ENCODE data around the gene SRSF2. TPM values are rescaled to one million over a fixed set of nuclear protein-coding genes. Genes with fewer than 3 reads are reported as not detected.
A peak's percentile ranks its signal among the peaks of the same experiment; 100 is the strongest.

SRSF2 gene
- total and polyA plus RNA-seq, 9 of the 15 experiments (the other 6 are each of a cell fraction or from before 2014, with no cell fraction given), result 161 to 583 (median 393) TPM

DNA sequence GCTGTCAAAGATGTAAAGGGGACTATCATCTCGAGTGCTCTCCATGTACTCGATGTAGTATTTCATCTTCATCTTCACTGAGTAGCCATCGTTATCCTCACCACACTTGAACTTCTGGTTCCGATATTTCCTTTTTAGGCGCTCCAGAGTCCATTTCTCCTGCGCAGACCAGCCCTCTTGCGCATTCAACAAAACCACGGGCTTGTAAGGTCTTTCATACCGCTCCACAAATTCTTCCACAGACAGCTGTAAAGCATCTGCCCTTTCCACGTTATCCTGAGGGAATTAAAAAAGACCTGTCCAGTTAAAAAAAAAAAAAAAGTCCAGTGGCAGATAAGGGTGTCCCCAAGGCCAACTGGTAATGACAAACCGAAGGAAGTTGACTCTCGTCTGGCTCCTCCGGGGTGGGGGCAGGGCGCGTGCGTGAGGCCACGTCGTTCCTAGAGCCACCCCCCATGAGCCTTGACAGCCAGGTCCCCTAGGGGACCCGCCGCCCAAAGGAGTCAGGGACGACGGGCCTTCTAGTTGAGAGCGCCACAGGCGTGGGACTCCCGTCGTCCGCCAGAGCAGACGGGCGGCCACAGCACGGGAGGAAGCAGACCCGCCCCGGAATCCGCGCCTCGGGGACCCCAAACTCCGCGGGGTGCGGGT is 11.4 kb downstream of the SRSF2 start (continued):
- TF ChIP-seq ZNF184 (CRISPR knock-in tag; IDR thresholded peaks at IDR 0.05), result no peak
- TF ChIP-seq BRD9 (IDR thresholded peaks at IDR 0.05; ENCODE audit: low read depth, partially characterized antibody), result no peak
- TF ChIP-seq, protein P1, sequence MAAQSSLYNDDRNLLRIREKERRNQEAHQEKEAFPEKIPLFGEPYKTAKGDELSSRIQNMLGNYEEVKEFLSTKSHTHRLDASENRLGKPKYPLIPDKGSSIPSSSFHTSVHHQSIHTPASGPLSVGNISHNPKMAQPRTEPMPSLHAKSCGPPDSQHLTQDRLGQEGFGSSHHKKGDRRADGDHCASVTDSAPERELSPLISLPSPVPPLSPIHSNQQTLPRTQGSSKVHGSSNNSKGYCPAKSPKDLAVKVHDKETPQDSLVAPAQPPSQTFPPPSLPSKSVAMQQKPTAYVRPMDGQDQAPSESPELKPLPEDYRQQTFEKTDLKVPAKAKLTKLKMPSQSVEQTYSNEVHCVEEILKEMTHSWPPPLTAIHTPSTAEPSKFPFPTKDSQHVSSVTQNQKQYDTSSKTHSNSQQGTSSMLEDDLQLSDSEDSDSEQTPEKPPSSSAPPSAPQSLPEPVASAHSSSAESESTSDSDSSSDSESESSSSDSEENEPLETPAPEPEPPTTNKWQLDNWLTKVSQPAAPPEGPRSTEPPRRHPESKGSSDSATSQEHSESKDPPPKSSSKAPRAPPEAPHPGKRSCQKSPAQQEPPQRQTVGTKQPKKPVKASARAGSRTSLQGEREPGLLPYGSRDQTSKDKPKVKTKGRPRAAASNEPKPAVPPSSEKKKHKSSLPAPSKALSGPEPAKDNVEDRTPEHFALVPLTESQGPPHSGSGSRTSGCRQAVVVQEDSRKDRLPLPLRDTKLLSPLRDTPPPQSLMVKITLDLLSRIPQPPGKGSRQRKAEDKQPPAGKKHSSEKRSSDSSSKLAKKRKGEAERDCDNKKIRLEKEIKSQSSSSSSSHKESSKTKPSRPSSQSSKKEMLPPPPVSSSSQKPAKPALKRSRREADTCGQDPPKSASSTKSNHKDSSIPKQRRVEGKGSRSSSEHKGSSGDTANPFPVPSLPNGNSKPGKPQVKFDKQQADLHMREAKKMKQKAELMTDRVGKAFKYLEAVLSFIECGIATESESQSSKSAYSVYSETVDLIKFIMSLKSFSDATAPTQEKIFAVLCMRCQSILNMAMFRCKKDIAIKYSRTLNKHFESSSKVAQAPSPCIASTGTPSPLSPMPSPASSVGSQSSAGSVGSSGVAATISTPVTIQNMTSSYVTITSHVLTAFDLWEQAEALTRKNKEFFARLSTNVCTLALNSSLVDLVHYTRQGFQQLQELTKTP (IDR thresholded peaks at IDR 0.05; ENCODE audit: low read depth in 1 of 2, partially characterized antibody in 2 of 2), result peak in 1 of 2 experiments; percentile 33
- peak; percentile 87 for TF ChIP-seq ZNF740 (CRISPR knock-in tag; IDR thresholded peaks at IDR 0.05)
- no peak; a peak in 1 of 4 replicates for TF ChIP-seq ZNF740 (tag; IDR thresholded peaks at IDR 0.05)
- TF ChIP-seq, protein P2, sequence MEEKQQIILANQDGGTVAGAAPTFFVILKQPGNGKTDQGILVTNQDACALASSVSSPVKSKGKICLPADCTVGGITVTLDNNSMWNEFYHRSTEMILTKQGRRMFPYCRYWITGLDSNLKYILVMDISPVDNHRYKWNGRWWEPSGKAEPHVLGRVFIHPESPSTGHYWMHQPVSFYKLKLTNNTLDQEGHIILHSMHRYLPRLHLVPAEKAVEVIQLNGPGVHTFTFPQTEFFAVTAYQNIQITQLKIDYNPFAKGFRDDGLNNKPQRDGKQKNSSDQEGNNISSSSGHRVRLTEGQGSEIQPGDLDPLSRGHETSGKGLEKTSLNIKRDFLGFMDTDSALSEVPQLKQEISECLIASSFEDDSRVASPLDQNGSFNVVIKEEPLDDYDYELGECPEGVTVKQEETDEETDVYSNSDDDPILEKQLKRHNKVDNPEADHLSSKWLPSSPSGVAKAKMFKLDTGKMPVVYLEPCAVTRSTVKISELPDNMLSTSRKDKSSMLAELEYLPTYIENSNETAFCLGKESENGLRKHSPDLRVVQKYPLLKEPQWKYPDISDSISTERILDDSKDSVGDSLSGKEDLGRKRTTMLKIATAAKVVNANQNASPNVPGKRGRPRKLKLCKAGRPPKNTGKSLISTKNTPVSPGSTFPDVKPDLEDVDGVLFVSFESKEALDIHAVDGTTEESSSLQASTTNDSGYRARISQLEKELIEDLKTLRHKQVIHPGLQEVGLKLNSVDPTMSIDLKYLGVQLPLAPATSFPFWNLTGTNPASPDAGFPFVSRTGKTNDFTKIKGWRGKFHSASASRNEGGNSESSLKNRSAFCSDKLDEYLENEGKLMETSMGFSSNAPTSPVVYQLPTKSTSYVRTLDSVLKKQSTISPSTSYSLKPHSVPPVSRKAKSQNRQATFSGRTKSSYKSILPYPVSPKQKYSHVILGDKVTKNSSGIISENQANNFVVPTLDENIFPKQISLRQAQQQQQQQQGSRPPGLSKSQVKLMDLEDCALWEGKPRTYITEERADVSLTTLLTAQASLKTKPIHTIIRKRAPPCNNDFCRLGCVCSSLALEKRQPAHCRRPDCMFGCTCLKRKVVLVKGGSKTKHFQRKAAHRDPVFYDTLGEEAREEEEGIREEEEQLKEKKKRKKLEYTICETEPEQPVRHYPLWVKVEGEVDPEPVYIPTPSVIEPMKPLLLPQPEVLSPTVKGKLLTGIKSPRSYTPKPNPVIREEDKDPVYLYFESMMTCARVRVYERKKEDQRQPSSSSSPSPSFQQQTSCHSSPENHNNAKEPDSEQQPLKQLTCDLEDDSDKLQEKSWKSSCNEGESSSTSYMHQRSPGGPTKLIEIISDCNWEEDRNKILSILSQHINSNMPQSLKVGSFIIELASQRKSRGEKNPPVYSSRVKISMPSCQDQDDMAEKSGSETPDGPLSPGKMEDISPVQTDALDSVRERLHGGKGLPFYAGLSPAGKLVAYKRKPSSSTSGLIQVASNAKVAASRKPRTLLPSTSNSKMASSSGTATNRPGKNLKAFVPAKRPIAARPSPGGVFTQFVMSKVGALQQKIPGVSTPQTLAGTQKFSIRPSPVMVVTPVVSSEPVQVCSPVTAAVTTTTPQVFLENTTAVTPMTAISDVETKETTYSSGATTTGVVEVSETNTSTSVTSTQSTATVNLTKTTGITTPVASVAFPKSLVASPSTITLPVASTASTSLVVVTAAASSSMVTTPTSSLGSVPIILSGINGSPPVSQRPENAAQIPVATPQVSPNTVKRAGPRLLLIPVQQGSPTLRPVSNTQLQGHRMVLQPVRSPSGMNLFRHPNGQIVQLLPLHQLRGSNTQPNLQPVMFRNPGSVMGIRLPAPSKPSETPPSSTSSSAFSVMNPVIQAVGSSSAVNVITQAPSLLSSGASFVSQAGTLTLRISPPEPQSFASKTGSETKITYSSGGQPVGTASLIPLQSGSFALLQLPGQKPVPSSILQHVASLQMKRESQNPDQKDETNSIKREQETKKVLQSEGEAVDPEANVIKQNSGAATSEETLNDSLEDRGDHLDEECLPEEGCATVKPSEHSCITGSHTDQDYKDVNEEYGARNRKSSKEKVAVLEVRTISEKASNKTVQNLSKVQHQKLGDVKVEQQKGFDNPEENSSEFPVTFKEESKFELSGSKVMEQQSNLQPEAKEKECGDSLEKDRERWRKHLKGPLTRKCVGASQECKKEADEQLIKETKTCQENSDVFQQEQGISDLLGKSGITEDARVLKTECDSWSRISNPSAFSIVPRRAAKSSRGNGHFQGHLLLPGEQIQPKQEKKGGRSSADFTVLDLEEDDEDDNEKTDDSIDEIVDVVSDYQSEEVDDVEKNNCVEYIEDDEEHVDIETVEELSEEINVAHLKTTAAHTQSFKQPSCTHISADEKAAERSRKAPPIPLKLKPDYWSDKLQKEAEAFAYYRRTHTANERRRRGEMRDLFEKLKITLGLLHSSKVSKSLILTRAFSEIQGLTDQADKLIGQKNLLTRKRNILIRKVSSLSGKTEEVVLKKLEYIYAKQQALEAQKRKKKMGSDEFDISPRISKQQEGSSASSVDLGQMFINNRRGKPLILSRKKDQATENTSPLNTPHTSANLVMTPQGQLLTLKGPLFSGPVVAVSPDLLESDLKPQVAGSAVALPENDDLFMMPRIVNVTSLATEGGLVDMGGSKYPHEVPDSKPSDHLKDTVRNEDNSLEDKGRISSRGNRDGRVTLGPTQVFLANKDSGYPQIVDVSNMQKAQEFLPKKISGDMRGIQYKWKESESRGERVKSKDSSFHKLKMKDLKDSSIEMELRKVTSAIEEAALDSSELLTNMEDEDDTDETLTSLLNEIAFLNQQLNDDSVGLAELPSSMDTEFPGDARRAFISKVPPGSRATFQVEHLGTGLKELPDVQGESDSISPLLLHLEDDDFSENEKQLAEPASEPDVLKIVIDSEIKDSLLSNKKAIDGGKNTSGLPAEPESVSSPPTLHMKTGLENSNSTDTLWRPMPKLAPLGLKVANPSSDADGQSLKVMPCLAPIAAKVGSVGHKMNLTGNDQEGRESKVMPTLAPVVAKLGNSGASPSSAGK (IDR thresholded peaks at IDR 0.05), result peak; percentile 66
- TF ChIP-seq TARDBP (IDR thresholded peaks at IDR 0.05), result no peak
- no peak for TF ChIP-seq TCFL5 (CRISPR knock-in tag; conservative IDR thresholded peaks at IDR 0.05)
- TF ChIP-seq, protein P3, sequence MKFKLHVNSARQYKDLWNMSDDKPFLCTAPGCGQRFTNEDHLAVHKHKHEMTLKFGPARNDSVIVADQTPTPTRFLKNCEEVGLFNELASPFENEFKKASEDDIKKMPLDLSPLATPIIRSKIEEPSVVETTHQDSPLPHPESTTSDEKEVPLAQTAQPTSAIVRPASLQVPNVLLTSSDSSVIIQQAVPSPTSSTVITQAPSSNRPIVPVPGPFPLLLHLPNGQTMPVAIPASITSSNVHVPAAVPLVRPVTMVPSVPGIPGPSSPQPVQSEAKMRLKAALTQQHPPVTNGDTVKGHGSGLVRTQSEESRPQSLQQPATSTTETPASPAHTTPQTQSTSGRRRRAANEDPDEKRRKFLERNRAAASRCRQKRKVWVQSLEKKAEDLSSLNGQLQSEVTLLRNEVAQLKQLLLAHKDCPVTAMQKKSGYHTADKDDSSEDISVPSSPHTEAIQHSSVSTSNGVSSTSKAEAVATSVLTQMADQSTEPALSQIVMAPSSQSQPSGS (CRISPR knock-in tag; IDR thresholded peaks at IDR 0.05), result no peak

Data from K562 (cell line).